ENCODE measurements around the gene CSAG2.
"Not testable (repeated sequence)": the region's sequence is repeated elsewhere in the genome, so short reads cannot be mapped to it uniquely, and the experiment has no call there.

GRCh38 chrX:152700390-152700789, 8.7 kb downstream of the CSAG2 start:
- TF ChIP-seq, protein P1, sequence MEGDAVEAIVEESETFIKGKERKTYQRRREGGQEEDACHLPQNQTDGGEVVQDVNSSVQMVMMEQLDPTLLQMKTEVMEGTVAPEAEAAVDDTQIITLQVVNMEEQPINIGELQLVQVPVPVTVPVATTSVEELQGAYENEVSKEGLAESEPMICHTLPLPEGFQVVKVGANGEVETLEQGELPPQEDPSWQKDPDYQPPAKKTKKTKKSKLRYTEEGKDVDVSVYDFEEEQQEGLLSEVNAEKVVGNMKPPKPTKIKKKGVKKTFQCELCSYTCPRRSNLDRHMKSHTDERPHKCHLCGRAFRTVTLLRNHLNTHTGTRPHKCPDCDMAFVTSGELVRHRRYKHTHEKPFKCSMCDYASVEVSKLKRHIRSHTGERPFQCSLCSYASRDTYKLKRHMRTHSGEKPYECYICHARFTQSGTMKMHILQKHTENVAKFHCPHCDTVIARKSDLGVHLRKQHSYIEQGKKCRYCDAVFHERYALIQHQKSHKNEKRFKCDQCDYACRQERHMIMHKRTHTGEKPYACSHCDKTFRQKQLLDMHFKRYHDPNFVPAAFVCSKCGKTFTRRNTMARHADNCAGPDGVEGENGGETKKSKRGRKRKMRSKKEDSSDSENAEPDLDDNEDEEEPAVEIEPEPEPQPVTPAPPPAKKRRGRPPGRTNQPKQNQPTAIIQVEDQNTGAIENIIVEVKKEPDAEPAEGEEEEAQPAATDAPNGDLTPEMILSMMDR (IDR thresholded peaks at IDR 0.05; ENCODE audit: borderline replicate concordance, extremely low read depth, low read length, poor library complexity, severe bottlenecking): not testable (repeated sequence)
- TF ChIP-seq EZH2 (IDR thresholded peaks at IDR 0.05; ENCODE audit: borderline replicate concordance, low read depth, low read length, severe bottlenecking): not testable (repeated sequence)

Measured in DND-41 (cell line).